Suprapubic skin (tissue), 4 donors: ENCODE results near the gene EPS8.

Experiments
- CTCF ChIP-seq, 2 donors: fragments of 200-600 bp in 1 of 2; fragments of 450-650 bp in 1 of 2; sonication (generic) in 1 of 2; IDR thresholded peaks; one replicate each; pipeline ENCODE4 v1.5.1; 2016 to 2019; ENCODE audit warnings: antibody characterized with exemption in 2 of 2, mild to moderate bottlenecking in 1 of 2, moderate library complexity in 1 of 2
- EP300 ChIP-seq: sonication (generic); formaldehyde crosslinking; IDR thresholded peaks from one replicate; pipeline ENCODE4 v1.6.1; 2017; ENCODE audit warnings: antibody characterized with exemption
- POLR2A ChIP-seq, 2 donors: fragments of 450-650 bp; IDR thresholded peaks; one replicate each; pipeline ENCODE4 v1.6.1; 2017; ENCODE audit warnings: antibody characterized with exemption in 2 of 2, mild to moderate bottlenecking in 2 of 2, moderate library complexity in 2 of 2
- POLR2AphosphoS5 ChIP-seq, 3 donors: sonication (generic); formaldehyde crosslinking; IDR thresholded peaks; one replicate each; pipeline ENCODE4 v1.6.1; 2017; ENCODE audit warnings: antibody characterized with exemption in 3 of 3

- TF ChIP-seq CTCF (IDR thresholded peaks at IDR 0.05) (no peak), POLR2AphosphoS5 (IDR thresholded peaks at IDR 0.05) (no peak), POLR2A (IDR thresholded peaks at IDR 0.05) (no peak), EP300 (no peak)
Observed at GRCh38 chr12:15779925-15780324, 9.3 kb downstream of the EPS8 start.
